Mucosa of rectum (tissue), 2 donors: ENCODE data around the gene MRPS18B.

ENCODE experiments used
- H3K27ac ChIP-seq, 2 donors: one replicate each; pipeline ENCODE4 v1.7.0; 2013; ENCODE audit warnings: inconsistent platforms in 2 of 2, low read depth in 2 of 2, low read length in 2 of 2
- H3K27me3 ChIP-seq, 2 donors: one replicate each; pipeline ENCODE4 v1.7.0; 2013; ENCODE audit warnings: low read length in 2 of 2; ENCODE audit not compliant: control insufficient read depth in 2 of 2, insufficient read depth in 2 of 2
- H3K36me3 ChIP-seq, 2 donors: one replicate each; pipeline ENCODE4 v1.7.0; 2013; ENCODE audit warnings: low read length in 2 of 2; ENCODE audit not compliant: control insufficient read depth in 2 of 2, insufficient read depth in 2 of 2
- H3K4me1 ChIP-seq, 2 donors: one replicate each; pipeline ENCODE4 v1.7.0; 2013; ENCODE audit warnings: low read length in 2 of 2, mild to moderate bottlenecking in 1 of 2; ENCODE audit not compliant: control insufficient read depth in 2 of 2, insufficient read depth in 2 of 2
- H3K4me3 ChIP-seq, 2 donors: one replicate each; pipeline ENCODE4 v1.7.0; 2013; ENCODE audit warnings: low read length in 2 of 2
- H3K9ac ChIP-seq, 2 donors: one replicate each; pipeline ENCODE4 v1.7.0; 2013; ENCODE audit warnings: low read length in 2 of 2, low read depth in 1 of 2, mild to moderate bottlenecking in 1 of 2
- H3K9me3 ChIP-seq, 2 donors: one replicate each; pipeline ENCODE4 v1.7.0; 2013; ENCODE audit warnings: low read length in 2 of 2; ENCODE audit not compliant: control insufficient read depth in 2 of 2
- donor health status: healthy.
- donor health status: Normal muscosa, but diverticular disease.

MRPS18B gene

DNA sequence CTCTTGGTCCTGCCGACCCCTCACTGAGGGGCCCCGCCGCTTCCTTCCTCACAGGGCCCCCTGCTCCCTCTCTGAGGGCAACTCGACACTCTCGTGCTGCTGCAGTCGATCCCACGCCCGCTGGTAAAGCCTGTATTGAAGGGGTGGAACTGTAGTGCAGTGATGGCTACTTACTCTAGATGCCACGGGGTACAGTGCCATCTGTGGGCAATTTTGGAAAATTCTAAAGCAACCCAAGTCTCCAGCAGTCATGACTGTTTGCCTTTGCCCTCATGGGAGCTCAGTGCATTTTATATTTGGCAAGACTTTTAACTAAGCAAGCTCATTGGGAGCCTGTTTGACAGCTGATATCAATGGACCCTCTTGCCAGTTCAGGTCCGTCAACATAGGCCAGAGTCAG is 22.8 kb downstream of the MRPS18B start:
- Histone ChIP-seq H3K27me3 (no peaks in the 10 kb centered on the region), H3K36me3 (peaks cover 25 to 34% of the 10 kb centered on the region in 2 donors), H3K4me1 (peaks cover 0 to 6% of the 10 kb centered on the region in 2 donors), H3K9me3 (no peaks in the 10 kb centered on the region), H3K9ac (no peak overlapping the region), H3K27ac (no peak overlapping the region), H3K4me3 (no peak overlapping the region)

DNA sequence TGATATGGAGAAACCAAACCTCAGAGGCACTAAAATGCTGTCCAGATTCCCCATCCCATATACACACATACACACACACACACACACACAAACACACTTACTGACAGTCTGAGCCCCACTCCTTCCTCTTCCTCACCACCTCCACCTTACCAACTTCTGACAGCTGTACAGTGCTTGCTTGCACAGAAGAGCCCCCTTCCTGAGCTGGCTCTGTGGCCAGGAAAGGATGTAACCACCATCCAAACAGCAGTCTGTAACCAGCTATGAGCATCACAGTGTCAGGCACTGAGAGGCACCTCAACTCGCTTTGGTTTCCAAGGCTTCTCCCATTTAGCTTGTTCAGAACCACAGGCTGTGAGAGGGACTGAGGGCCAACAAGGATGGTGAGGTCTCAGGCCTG is 23.4 kb downstream of the MRPS18B start:
- Histone ChIP-seq H3K9me3 (no peaks in the 10 kb centered on the region), H3K36me3 (peaks cover 22 to 36% of the 10 kb centered on the region in 2 donors), H3K9ac (no peak overlapping the region)

GRCh38 chr6:30643656-30644055 is 26.0 kb downstream of the MRPS18B start:
- peaks cover 13 to 18% of the 10 kb centered on the region in 2 donors for H3K4me1 ChIP-seq
- no peaks in the 10 kb centered on the region for H3K27me3 ChIP-seq
- H3K27ac ChIP-seq, result no peak overlapping the region
- no peaks in the 10 kb centered on the region for H3K9me3 ChIP-seq
- H3K4me3 ChIP-seq, result no peak overlapping the region
- H3K36me3 ChIP-seq, result peaks cover 22 to 32% of the 10 kb centered on the region in 2 donors
- H3K9ac ChIP-seq, result no peak overlapping the region

More for the DNA sequence above, 23.4 kb downstream of the MRPS18B start:
- Histone ChIP-seq H3K27ac (no peak overlapping the region), H3K27me3 (no peaks in the 10 kb centered on the region), H3K4me3 (no peak overlapping the region), H3K4me1 (peaks cover 2 to 11% of the 10 kb centered on the region in 2 donors)

GRCh38 chr6:30644769-30645168 is 27.1 kb downstream of the MRPS18B start:
- peaks cover 22 to 36% of the 10 kb centered on the region in 2 donors for H3K36me3 ChIP-seq
- no peaks in the 10 kb centered on the region for H3K27me3 ChIP-seq
- no peak overlapping the region for H3K27ac ChIP-seq
- H3K9me3 ChIP-seq, result no peaks in the 10 kb centered on the region
- no peak overlapping the region for H3K4me3 ChIP-seq
- no peak overlapping the region for H3K9ac ChIP-seq
- peaks cover 18 to 24% of the 10 kb centered on the region in 2 donors for H3K4me1 ChIP-seq

DNA sequence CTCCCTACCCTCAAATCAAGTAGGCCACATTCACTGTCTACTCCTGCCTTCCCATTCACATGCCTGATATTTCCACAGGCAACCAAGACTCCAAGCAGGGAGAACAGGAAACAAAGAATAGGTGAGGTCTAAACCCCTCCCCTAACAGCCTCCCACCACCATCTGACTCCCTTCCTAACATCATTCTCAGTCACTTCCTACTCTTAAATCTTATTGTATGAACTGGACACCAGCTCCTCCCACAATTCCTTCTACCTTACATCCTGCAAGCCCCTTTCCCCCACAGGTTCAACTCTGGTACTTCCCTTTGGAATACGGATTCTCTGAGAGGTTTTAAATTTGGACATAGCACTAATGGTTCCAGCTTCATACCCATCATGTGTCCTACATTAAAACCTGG is 28.3 kb downstream of the MRPS18B start:
- Histone ChIP-seq H3K27ac (no peak overlapping the region), H3K27me3 (no peaks in the 10 kb centered on the region), H3K4me3 (peak overlapping the region; percentile 86), H3K4me1 (peaks cover 18 to 24% of the 10 kb centered on the region in 2 donors), H3K9ac (peak overlapping the region in 1 of 2 donors; percentile 63), H3K9me3 (no peaks in the 10 kb centered on the region), H3K36me3 (peaks cover 24 to 33% of the 10 kb centered on the region in 2 donors)

GRCh38 chr6:30646450-30647241 is 29.0 kb downstream of the MRPS18B start, which contains the start of gene C6orf136:
Gene C6orf136 (plus strand): TSS chr6:30647133. CDS start chr6:30647232, 99 bp downstream.
- Histone ChIP-seq H3K4me3 (peak within 1 kb of the TSS; percentile 86), H3K36me3 (peaks cover 27 to 38% of the 10 kb centered on the region in 2 donors)

GRCh38 chr6:30647242-30648116 is 29.8 kb downstream of the MRPS18B start:
- Histone ChIP-seq H3K9me3 (no peaks in the 10 kb centered on the region), H3K4me3 (peak overlapping the region; percentile 86), H3K9ac (peak overlapping the region; percentile 94 to 98), H3K4me1 (peaks cover 18 to 27% of the 10 kb centered on the region in 2 donors), H3K36me3 (peaks cover 30 to 40% of the 10 kb centered on the region in 2 donors), H3K27me3 (no peaks in the 10 kb centered on the region), H3K27ac (peak overlapping the region; percentile 99)

More at GRCh38 chr6:30646450-30647241, 29.0 kb downstream of the MRPS18B start, which contains the start of gene C6orf136:
- Histone ChIP-seq H3K9me3 (no peaks in the 10 kb centered on the region), H3K27ac (peak within 1 kb of the TSS; percentile 99), H3K4me1 (peaks cover 18 to 24% of the 10 kb centered on the region in 2 donors), H3K27me3 (no peaks in the 10 kb centered on the region), H3K9ac (peak within 1 kb of the TSS; percentile 94 to 98)

DNA sequence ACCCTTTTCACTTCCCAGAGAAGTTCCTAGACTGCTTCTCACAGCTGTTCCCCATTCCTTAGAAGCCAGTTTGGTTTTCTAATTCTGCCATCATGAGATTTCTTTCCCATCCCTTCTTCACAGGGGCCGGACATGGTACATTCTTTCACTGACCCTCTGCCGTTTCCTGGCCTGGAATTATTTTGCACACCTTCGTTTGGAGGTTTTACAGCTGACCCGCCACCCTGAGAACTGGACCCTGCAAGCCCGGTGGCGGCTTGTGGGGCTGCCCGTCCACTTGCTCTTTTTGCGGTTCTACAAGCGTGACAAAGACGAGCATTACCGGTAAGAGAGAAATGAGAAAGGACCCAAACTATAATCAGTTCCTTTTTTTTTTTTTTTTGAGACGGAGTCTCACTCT is 33.5 kb downstream of the MRPS18B start:
- Histone ChIP-seq H3K4me3 (no peak overlapping the region), H3K27ac (no peak overlapping the region), H3K4me1 (peaks cover 15 to 17% of the 10 kb centered on the region in 2 donors), H3K36me3 (peaks cover 48 to 61% of the 10 kb centered on the region in 2 donors), H3K9ac (no peak overlapping the region), H3K27me3 (no peaks in the 10 kb centered on the region), H3K9me3 (no peaks in the 10 kb centered on the region)

GRCh38 chr6:30654798-30655742 is 37.4 kb downstream of the MRPS18B start:
- no peaks in the 10 kb centered on the region for H3K27me3 ChIP-seq
- H3K27ac ChIP-seq, result no peak overlapping the region
- H3K4me1 ChIP-seq, result peaks cover 0 to 5% of the 10 kb centered on the region in 2 donors
- H3K9me3 ChIP-seq, result no peaks in the 10 kb centered on the region
- no peak overlapping the region for H3K9ac ChIP-seq
- H3K36me3 ChIP-seq, result peaks cover 79 to 88% of the 10 kb centered on the region in 2 donors
- no peak overlapping the region for H3K4me3 ChIP-seq
